GM19193 (cell line): ENCODE data around the gene MEGF8.

Experiments used
- POLR2A ChIP-seq: IDR thresholded peaks from 4 replicates; pipeline ENCODE4 v1.6.1; 2011; ENCODE audit not compliant: insufficient read depth, insufficient read length; ENCODE audit errors: extremely low read depth

MEGF8 gene

DNA sequence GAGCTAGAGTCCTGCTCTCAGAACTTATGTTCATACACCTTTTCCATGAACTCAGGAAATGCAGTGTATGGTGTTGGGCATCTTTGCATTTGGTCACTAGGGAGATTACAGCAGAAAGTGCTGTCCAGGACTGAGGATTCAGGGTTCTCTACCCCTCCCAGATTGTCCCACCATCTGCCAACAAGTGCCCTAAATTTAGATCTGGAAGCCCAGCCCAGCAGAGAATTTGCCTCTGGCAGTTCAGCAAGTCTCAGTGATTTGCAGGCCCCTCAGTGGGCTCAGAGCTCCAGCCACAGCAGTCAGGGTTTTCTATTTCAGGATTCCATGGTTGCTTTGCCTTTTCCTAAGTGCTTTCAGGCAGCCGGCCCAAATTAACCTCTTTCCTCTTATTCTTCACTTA, 41.2 kb downstream of the MEGF8 start:
- TF ChIP-seq POLR2A: no peak

DNA sequence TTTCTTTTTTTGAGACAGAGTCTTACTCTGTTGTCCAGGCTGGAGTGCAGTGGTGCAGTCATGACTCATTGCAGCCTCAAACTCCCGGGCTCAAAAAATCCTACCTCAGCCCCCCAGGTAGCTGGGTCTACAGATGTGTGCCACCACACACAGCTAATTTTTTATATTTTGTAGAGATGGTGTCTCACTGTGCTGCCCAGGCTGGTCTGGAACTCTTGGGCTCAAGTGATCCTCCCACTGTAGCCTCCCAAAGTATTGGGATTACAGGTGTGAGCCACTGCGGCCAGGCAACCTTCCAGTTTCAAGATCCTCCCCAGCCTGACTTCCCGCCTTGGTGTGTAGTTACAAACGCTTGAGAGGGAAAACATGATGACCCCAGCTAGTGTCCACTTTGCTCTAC, 42.5 kb downstream of the MEGF8 start:
- TF ChIP-seq POLR2A: no peak

- TF ChIP-seq POLR2A: no peak
Measured at GRCh38 chr19:42368360-42368759, 42.9 kb downstream of the MEGF8 start.

- TF ChIP-seq POLR2A: no peak
Measured at GRCh38 chr19:42368765-42369164, 43.3 kb downstream of the MEGF8 start.

DNA sequence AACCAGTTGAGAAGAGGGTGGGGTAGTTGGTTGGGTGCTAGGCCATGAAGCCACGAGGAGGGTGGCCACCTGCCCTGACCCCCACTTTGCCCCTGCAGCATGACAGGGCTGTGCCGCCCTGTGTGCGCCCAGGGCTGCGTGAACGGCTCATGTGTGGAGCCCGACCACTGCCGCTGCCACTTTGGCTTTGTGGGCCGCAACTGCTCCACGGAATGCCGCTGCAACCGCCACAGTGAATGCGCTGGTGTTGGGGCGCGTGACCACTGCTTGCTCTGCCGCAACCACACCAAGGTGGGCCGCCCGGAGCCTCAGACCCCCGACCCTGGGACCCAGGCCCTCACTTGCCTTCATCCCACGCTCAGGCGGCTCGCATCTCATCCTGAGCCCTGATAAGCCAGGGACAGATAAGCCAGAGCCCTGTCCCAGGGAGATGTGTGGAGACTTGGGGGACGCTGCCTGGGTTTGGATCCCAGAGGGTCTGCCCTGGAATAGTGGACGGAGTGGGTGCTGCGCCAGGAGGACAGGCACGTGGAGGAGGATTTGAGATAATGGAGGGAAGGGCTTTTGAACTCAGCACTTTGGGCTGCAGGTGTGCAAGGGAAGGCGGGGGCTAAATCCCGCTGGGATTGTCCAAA, 44.1 kb downstream of the MEGF8 start:
- no peak for TF ChIP-seq POLR2A

GRCh38 chr19:42370068-42370520, 44.7 kb downstream of the MEGF8 start:
- no peak for TF ChIP-seq POLR2A

DNA sequence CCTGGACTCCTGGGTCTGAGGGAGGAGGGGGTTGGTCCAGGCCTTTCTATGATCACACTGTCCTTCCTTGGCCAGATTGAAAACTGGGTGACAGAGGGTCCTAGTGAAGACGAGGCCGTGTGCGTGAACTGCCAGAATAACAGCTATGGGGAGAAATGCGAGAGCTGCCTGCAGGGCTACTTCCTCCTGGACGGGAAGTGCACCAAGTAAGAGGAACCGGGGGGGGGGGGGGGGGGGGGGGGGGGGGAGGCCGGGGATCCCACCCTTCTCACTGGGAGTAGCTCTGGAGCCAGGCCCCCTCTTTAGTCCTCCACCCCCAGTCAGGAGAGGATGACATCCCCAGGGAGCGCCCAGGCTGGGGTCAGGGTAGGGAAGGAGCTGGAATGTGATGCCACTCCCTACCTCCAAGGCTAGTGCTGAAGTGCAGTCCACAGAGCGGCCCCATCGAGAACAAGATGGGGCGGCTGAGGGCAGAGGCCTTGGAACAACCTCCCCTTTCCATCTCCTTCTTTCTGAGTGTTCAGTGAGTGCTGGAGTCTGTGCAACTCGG, 45.3 kb downstream of the MEGF8 start:
- no peak for TF ChIP-seq POLR2A

- TF ChIP-seq POLR2A: no peak
Measured at GRCh38 chr19:42374826-42375376, 49.5 kb downstream of the MEGF8 start.

GRCh38 chr19:42375415-42376176, 50.2 kb downstream of the MEGF8 start:
- no peak for TF ChIP-seq POLR2A

DNA sequence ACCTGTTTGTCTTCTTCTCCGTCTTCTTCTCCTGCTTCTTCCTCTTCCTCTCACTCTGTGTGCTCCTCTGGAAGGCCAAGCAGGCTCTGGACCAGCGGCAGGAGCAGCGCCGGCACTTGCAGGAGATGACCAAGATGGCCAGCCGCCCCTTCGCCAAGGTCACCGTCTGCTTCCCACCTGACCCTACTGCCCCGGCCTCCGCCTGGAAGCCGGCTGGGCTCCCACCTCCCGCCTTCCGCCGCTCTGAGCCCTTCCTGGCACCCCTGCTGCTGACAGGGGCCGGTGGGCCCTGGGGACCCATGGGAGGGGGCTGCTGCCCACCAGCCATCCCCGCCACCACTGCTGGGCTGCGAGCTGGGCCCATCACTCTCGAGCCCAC, 50.7 kb downstream of the MEGF8 start:
- no peak for TF ChIP-seq POLR2A

DNA sequence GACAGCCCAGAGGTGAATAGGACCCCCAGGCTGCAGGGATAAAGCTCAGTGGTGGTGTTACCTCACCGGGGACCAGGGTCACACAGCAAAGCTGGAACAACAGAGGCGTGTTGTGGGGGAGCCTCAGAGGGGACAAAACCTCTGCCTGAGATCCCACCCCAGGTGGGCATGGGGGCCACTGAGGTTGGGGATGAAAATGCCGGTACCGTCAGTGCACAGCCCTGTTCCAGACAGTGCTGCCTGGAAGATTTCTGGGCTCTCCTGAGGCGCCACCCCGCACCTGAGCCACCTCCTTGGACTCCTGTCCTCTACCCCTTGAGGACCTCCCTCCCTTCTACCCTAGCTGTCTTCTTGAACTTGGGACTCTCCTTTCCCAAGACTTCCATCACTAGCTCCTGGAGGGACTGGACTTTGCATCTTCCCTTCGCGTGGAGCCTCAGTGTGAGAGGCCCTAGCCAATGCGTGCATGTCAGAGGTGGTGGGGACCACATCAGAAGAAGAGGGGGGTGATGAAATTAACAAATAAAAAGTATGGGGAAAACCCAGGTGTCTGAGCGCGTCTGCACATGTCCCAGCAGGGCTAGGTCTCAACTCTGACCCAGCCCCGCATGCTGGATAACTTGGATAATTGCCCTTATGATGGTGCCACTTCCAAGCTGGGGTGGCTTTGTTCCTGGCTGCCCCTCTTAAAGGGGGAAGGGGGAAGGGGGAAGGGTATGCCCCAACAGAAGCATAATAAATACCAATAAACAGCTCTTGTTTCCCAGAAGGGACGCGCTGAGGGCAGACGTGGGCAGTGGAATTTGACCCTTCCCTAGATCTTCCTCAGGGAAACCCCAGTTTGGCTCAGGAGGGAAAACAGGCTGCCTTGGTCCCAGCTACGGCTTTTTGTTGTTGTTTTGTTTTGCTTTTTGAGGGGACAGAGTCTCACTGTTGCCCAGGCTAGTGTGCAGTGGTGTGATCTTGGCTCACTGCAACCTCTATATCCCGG, 53.1 kb downstream of the MEGF8 start:
- TF ChIP-seq POLR2A: no peak

- TF ChIP-seq POLR2A: no peak
Measured at GRCh38 chr19:42380155-42380554, 54.7 kb downstream of the MEGF8 start.

DNA sequence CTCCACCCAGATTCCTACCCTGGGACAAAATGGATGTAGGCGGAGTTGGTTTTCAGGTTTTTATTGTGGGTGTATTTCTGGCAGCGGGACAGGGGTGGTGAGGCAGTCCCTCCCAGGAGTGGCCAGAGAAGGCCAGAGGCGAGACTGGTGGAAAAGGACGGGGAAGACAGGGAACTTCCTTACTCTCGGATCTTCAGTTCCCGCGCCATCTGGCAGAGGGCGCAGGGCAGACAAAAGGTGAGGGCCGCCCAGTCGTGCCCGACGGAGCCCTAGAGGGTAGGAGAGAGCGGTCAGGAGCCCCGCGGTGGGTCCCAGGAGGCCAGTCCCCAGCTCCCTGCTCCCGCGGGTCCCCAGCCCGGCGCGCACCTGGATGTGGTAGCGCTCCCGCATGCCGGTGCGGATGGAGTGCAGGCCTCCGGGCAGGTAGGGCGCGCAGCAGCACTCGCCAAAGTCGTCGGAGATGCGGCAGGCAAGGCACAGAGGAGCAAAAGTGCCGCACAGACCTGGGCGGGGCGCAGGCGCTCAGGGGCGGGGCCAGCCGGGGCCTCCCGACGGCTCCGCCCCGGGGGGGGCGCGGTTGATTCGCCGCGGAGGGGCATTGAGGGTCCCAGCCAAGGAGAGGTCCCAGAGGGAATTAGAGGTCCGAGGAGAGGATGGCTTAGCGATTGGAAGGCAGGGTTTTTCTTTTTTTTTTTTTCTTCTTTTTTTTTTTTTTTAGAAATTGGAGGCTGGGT, 61.7 kb downstream of the MEGF8 start:
- TF ChIP-seq POLR2A: no peak
